Endothelial cell of umbilical vein (primary cell): ENCODE results near the gene RRAS. TPM values are rescaled to one million over a fixed set of nuclear protein-coding genes. Genes with fewer than 3 reads are reported as not detected.
A peak's percentile ranks its signal among the peaks of the same experiment; 100 is the strongest.

ENCODE experiments used
- BruUV-seq: library from RNA; stranded (reverse); fragments of 400-500 nt; replicated peaks from 2 replicates; lab custom pipeline; 2021; lab: Mats Ljungman, UMichigan
- CTCF ChIA-PET: fragments of 300-600, 350-600 bp; sonication (Branson Sonifier 250); formaldehyde crosslinking; loops from one replicate; lab custom pipeline; 2021; ENCODE audit warnings: antibody characterized with exemption, inconsistent platforms; lab: Charles Lee
- POLR2A ChIA-PET: fragments of 300-600, 350-600 bp; sonication (Branson Sonifier 250); formaldehyde crosslinking; loops from one replicate; lab custom pipeline; 2021; ENCODE audit warnings: antibody characterized with exemption, inconsistent platforms; lab: Charles Lee
- DNase-seq: peaks from one replicate; pipeline ENCODE4 v3.0.0-alpha.2; 2011; ENCODE audit warnings: low read depth, low spot score
- FAIRE-seq: peaks from 2 replicates; lab custom pipeline; 2011; peaks lifted over from hg19 to GRCh38; lab: Jason Lieb, UNC
- H2AFZ ChIP-seq: 2 replicates; pipeline ENCODE4 v1.6.0; 2012; ENCODE audit warnings: low read depth, low read length, control low read depth, inconsistent platforms
- H3K27ac ChIP-seq: 2 replicates; pipeline ENCODE4 v1.5.1; 2011; ENCODE audit warnings: low read depth, mild to moderate bottlenecking, control low read depth, low read length, moderate library complexity; ENCODE audit not compliant: insufficient read depth
- H3K27me3 ChIP-seq, 2 experiments: 2 replicates each; pipeline versions ENCODE4 v1.6.0 to v1.6.1; 2011; ENCODE audit warnings: low read length in 2 of 2, mixed read lengths in 1 of 2; ENCODE audit not compliant: control insufficient read depth in 2 of 2, insufficient read depth in 2 of 2
- H3K36me3 ChIP-seq, 2 experiments: 2 replicates in 1 of 2; 3 replicates in 1 of 2; pipeline ENCODE4 v1.5.1; 2011; ENCODE audit warnings: low read length in 2 of 2, mild to moderate bottlenecking in 1 of 2, moderate library complexity in 1 of 2; ENCODE audit not compliant: control insufficient read depth in 2 of 2, insufficient read depth in 2 of 2; ENCODE audit errors: extremely low read depth in 1 of 2
- H3K4me1 ChIP-seq: 3 replicates; pipeline ENCODE4 v1.5.1; 2011; ENCODE audit warnings: mild to moderate bottlenecking, low read length; ENCODE audit not compliant: control insufficient read depth, insufficient read depth; ENCODE audit errors: extremely low read depth
- H3K4me2 ChIP-seq: 2 replicates; pipeline ENCODE4 v1.6.1; 2011; ENCODE audit warnings: low read length, control low read depth, mixed read lengths; ENCODE audit not compliant: insufficient read depth
- H3K4me3 ChIP-seq, 3 experiments: fragments of 200-600 bp in 1 of 3; sonication (generic), shearing (Covaris generic) in 1 of 3; replicated peaks in 1 of 3; 2 replicates each; pipeline ENCODE4 v1.5.1; 2011 to 2016; ENCODE audit warnings: control low read depth in 3 of 3, low read length in 3 of 3, mild to moderate bottlenecking in 2 of 3, inconsistent platforms in 1 of 3, low read depth in 1 of 3, moderate library complexity in 1 of 3; ENCODE audit not compliant: insufficient read depth in 1 of 3
- H3K79me2 ChIP-seq: 2 replicates; pipeline ENCODE4 v1.6.0; 2012; ENCODE audit warnings: low read length, inconsistent platforms; ENCODE audit not compliant: control insufficient read depth, insufficient read depth
- H3K9ac ChIP-seq: replicated peaks from 2 replicates; pipeline ENCODE3; 2011; ENCODE audit warnings: low read length, control low read depth; ENCODE audit not compliant: insufficient read depth; ENCODE audit errors: extremely low read depth
- H3K9me1 ChIP-seq: replicated peaks from 3 replicates; pipeline ENCODE4 v1.6.0; 2011; ENCODE audit warnings: mild to moderate bottlenecking, low read length; ENCODE audit not compliant: control insufficient read depth, insufficient read depth; ENCODE audit errors: extremely low read depth
- H3K9me3 ChIP-seq: replicated peaks from 2 replicates; pipeline ENCODE4 v1.5.1; 2012; ENCODE audit warnings: low read length, inconsistent platforms; ENCODE audit not compliant: control insufficient read depth, insufficient read depth
- H4K20me1 ChIP-seq: replicated peaks from 2 replicates; pipeline ENCODE3; 2011; ENCODE audit warnings: mild to moderate bottlenecking, low read length; ENCODE audit not compliant: control insufficient read depth, insufficient read depth; ENCODE audit errors: extremely low read depth
- JUN ChIP-seq: IDR thresholded peaks from 2 replicates; pipeline ENCODE4 v1.6.1; 2011; ENCODE audit warnings: borderline replicate concordance, low read depth; ENCODE audit not compliant: insufficient read length, insufficient read depth
- MYC ChIP-seq: IDR thresholded peaks from one replicate; pipeline ENCODE4 v1.6.1; 2011; ENCODE audit warnings: mild to moderate bottlenecking, low read depth, low read length
- POLR2AphosphoS5 ChIP-seq: IDR thresholded peaks from 2 replicates; pipeline ENCODE4 v1.6.1; 2012; ENCODE audit warnings: low read depth, mild to moderate bottlenecking, control low read depth, low read length, moderate library complexity; ENCODE audit not compliant: insufficient read depth
- dilution Hi-C: fragments of 300-500 bp; cut with MboI; formaldehyde crosslinking; loops from one replicate; pipeline ENCODE4 v1.15.0; 2019; ENCODE audit warnings: low sequenced_read_pairs; ENCODE audit not compliant: extremely low pct_ligation_motif_present
- intact Hi-C: fragments of 100-400 bp; cut with micrococcal nuclease; formaldehyde crosslinking; loops from one replicate; pipeline ENCODE4 v1.10.0; 2022
- polyA plus RNA-seq, 4 experiments: library from polyadenylated mRNA; depleted of rRNA in 3 of 4; stranded (reverse) in 3 of 4; unstranded in 1 of 4; fragments of >200 nt; gene quantifications; 2 replicates each; pipeline versions ENCODE4 v1.2.1 to v1.2.3, GENCODE V29; 2011 to 2012; ENCODE audit warnings: missing spikeins in 1 of 4
- total RNA-seq: library from RNA; stranded (reverse); gene quantifications from 2 replicates; pipeline ENCODE4 v1.2.3, GENCODE V29; 2021

Gene RRAS
- total and polyA plus RNA-seq, 2 donors (not counting 3 experiments of a cell fraction or from before 2014, with no cell fraction given) = 89.5 to 250 TPM

- peak overlapping the region; percentile 68 for H3K9ac ChIP-seq
- peaks cover 6 to 16% of the 10 kb centered on the region in 2 experiments for H3K36me3 ChIP-seq
- FAIRE-seq (peak; percentile 47), DNase-seq (no peak)
- CTCF ChIA-PET = interaction anchor here (1.0 kb wide), 1 partner anchor 13 kb away, joined by 3 read pairs; the partner anchor contains the start of gene NOSIP
- H3K4me1 ChIP-seq = peaks cover 16% of the 10 kb centered on the region
- peaks cover 41% of the 10 kb centered on the region for H3K79me2 ChIP-seq
- no TSS peak for BruUV-seq
- H4K20me1 ChIP-seq = no peaks in the 10 kb centered on the region
- no peak overlapping the region for H3K27ac ChIP-seq
- H3K4me3 ChIP-seq = peak overlapping the region; percentile 84 to 95 (median 88)
- no peaks in the 10 kb centered on the region for H3K27me3 ChIP-seq
- dilution Hi-C loops (no loop called here), intact Hi-C loops (loop anchor here (1.0 to 5.0 kb wide), 2 partner anchors 22 to 275 kb away; partner anchors contain the start of gene PNKP)
- H3K9me1 ChIP-seq = no peaks in the 10 kb centered on the region
- no peaks in the 10 kb centered on the region for H3K9me3 ChIP-seq
- POLR2A ChIA-PET = interaction anchor here (0.6 to 1.7 kb wide), 4 partner anchors 13 to 260 kb away, joined by 3 to 7 read pairs (median 4); partner anchors contain the start of genes NOSIP and RRAS
- TF ChIP-seq MYC = no peak
- peak overlapping the region; percentile 72 for H3K4me2 ChIP-seq
- H2AFZ ChIP-seq = no peak overlapping the region
These were observed 47.3 kb downstream of the RRAS start for GRCh38 chr19:49592486-49593232.

GRCh38 chr19:49591731-49592485, 48.0 kb downstream of the RRAS start:
- dilution Hi-C loops (no loop called here), intact Hi-C loops (loop anchor here (5.0 kb wide), 1 partner anchor 275 kb away; the partner anchor contains the start of gene PNKP)
- Histone ChIP-seq H3K27ac (peak overlapping the region; percentile 37), H3K36me3 (peaks cover 3 to 14% of the 10 kb centered on the region in 2 experiments), H3K27me3 (no peaks in the 10 kb centered on the region), H3K79me2 (peaks cover 35% of the 10 kb centered on the region), H3K9me3 (no peaks in the 10 kb centered on the region), H3K4me2 (peak overlapping the region; percentile 72), H3K9ac (peak overlapping the region; percentile 68), H4K20me1 (no peaks in the 10 kb centered on the region), H2AFZ (no peak overlapping the region), H3K4me3 (peak overlapping the region; percentile 84 to 95 (median 88)), H3K4me1 (peaks cover 16% of the 10 kb centered on the region), H3K9me1 (no peaks in the 10 kb centered on the region)
- BruUV-seq = no TSS peak
- ChIA-PET POLR2A (interaction anchor here (0.7 to 1.7 kb wide), 3 partner anchors 12 to 261 kb away, joined by 3 to 7 read pairs (median 4); partner anchors contain the start of genes NOSIP and RRAS), CTCF (no interaction called here)
- FAIRE-seq (no peak), DNase-seq (peak; percentile 59)
- peak; percentile 44 for TF ChIP-seq POLR2AphosphoS5
- no peak for TF ChIP-seq JUN
